ENCODE data around the gene OSBPL10. TPM values are rescaled to one million over a fixed set of nuclear protein-coding genes. Genes with fewer than 3 reads are reported as not detected.

Gene OSBPL10
- total RNA-seq, 2 donors from 2014 or later: 4.2 to 8.2 TPM

DNA sequence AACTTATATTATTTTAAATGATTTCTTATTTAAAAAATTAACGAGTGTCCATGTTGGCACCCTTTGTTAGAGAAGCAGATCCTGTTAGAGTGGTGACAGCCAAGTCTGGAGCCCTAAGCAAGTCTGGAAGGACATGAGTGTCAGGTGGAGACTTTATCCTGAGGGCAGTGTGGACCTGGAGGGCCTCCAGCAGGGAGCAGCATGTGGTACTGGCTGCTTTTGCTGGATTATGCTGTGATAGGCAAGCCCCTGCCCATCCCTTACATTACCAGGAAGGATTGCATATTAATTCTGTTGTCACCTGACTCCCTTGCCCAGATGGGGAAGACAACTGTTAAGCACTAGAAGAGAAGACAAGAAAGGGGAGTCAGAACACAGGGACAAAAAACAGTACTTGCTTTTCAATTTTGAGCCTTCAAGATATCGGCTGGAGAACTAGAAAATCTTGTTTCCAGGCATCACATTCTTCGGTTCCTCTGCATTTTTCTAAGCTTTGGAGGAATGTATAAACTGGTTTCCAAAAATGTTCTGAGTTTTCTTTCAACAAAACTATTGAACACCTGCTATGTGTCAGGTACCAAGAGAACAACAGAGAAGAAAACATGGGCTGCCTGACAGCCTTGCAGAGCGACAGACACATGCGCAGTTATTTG is 23.2 kb upstream of the OSBPL10 start:
- no peak overlapping the region for H3K4me3 ChIP-seq
- H3K27ac ChIP-seq: no peak overlapping the region
- H3K36me3 ChIP-seq: no peaks in the 10 kb centered on the region
- TF ChIP-seq CTCF (IDR thresholded peaks at IDR 0.05): no peak
- DNase-seq (ENCODE audit: low spot score): no peak
- H3K27me3 ChIP-seq: no peaks in the 10 kb centered on the region
- no peaks in the 10 kb centered on the region for H3K4me1 ChIP-seq
- no peaks in the 10 kb centered on the region for H3K9me3 ChIP-seq

DNA sequence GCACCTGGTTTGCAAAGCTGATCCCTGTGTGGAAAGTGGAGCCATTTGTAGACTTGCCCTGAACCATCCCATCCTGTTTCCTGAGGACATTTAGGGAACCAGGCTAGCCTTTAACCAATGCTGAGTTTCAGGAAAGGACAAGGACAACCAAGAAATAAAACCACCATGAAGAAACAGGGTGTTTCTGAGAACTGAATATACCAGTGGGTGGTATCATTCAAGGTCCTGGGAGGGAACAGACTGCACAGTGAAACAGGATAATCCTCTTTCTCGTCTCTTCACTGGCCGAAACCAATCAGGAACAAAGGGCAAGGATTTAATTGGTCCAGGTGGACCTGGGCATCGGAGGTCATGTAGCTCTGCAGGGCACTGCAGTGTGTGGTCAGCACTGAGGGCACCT is 22.3 kb upstream of the OSBPL10 start:
- H3K27me3 ChIP-seq: no peaks in the 10 kb centered on the region
- no peak for TF ChIP-seq CTCF (IDR thresholded peaks at IDR 0.05)
- no peak overlapping the region for H3K4me3 ChIP-seq
- no peak for DNase-seq (ENCODE audit: low spot score)
- H3K9me3 ChIP-seq: no peaks in the 10 kb centered on the region
- H3K4me1 ChIP-seq: no peaks in the 10 kb centered on the region
- no peak overlapping the region for H3K27ac ChIP-seq
- no peaks in the 10 kb centered on the region for H3K36me3 ChIP-seq

- Histone ChIP-seq H3K36me3 (no peaks in the 10 kb centered on the region), H3K9me3 (no peaks in the 10 kb centered on the region), H3K27ac (no peak overlapping the region), H3K4me3 (no peak overlapping the region), H3K27me3 (no peaks in the 10 kb centered on the region), H3K4me1 (no peaks in the 10 kb centered on the region)
- no peak for TF ChIP-seq CTCF (IDR thresholded peaks at IDR 0.05)
- no peak for DNase-seq (ENCODE audit: low spot score)
Observed at GRCh38 chr3:32002561-32003368, 21.7 kb upstream of the OSBPL10 start.

DNA sequence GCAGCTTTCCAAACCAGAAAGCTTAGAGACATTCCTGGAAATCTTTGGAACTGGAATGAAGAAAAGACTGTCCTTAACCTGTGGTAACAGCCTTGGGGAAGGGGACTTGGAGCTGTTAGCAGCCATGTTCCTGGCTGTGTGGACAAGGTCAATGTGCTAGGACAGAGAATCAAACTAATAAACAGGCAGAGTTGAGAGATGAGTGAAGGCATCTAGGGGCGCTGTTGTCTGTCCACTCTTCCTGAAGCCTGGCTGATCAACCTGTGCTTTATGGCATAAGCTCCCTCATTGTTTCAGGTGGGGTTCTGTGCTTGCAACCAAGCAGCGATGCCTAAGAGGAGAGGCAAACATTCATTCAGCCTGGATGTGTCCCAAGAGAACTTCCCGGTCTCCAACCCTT is 19.8 kb upstream of the OSBPL10 start:
- Histone ChIP-seq H3K4me1 (no peaks in the 10 kb centered on the region), H3K9me3 (no peaks in the 10 kb centered on the region), H3K27me3 (no peaks in the 10 kb centered on the region), H3K36me3 (no peaks in the 10 kb centered on the region), H3K4me3 (no peak overlapping the region), H3K27ac (no peak overlapping the region)
- TF ChIP-seq CTCF (IDR thresholded peaks at IDR 0.05): no peak
- DNase-seq (ENCODE audit: low spot score): no peak

DNA sequence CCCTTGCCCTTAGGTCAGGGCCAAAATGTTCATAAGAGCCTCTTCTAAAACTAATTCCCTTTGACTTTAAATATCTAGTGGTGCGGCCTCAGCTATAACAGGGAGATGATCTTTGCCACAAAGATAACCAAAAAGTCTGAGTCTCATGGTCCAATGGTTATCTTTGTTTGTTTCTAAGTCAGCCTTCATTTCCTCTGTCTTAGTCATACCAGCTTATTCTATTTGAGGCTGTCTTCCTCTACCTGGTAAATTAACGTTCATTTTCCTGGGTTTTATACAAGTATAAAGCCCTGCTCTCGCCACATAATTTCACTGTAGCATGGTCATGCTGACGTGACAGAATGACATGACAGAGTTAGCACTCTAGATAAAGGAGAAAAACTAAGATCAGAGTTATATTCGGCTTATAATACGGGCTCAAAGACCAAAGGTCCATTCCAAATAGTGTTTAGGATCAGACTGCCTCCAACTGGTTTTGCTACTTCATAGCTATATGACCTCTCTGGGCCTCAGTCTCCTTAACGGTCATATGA is 18.9 kb upstream of the OSBPL10 start:
- Histone ChIP-seq H3K9me3 (no peaks in the 10 kb centered on the region), H3K27ac (no peak overlapping the region), H3K27me3 (no peaks in the 10 kb centered on the region), H3K36me3 (no peaks in the 10 kb centered on the region), H3K4me1 (no peaks in the 10 kb centered on the region), H3K4me3 (no peak overlapping the region)
- DNase-seq (ENCODE audit: low spot score): no peak
- no peak for TF ChIP-seq CTCF (IDR thresholded peaks at IDR 0.05)

Measured in right atrium auricular region (tissue), 2 donors.